Stromal cell of bone marrow (primary cell): Measurements from ENCODE around the gene ZNF396.

ENCODE experiments used
- DNase-seq: peaks from one replicate; pipeline ENCODE4 v3.0.0-alpha.2; 2012; ENCODE audit warnings: low read depth

Gene ZNF396

GRCh38 chr18:35383136-35383535 is 6.0 kb upstream of the ZNF396 start:
- no peak for DNase-seq

- DNase-seq, result no peak
Measured at GRCh38 chr18:35379421-35379820, 2.3 kb upstream of the ZNF396 start.

DNA sequence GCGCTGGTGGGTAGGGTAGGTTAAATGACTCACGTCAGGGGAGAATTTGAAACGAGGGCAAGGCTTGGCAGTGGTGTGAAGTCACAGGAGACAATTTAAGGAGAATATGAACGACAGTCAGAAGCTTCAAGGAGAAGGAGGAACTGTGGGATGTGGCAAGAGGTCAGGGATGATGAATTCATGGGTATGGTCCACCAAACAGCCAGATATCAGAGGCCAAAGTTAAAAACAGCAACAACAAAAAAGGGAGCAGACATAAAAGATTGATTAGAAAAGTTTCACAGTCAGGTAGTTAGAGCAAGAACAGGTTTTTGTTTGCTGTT is 1.4 kb upstream of the ZNF396 start:
- DNase-seq, result no peak

DNA sequence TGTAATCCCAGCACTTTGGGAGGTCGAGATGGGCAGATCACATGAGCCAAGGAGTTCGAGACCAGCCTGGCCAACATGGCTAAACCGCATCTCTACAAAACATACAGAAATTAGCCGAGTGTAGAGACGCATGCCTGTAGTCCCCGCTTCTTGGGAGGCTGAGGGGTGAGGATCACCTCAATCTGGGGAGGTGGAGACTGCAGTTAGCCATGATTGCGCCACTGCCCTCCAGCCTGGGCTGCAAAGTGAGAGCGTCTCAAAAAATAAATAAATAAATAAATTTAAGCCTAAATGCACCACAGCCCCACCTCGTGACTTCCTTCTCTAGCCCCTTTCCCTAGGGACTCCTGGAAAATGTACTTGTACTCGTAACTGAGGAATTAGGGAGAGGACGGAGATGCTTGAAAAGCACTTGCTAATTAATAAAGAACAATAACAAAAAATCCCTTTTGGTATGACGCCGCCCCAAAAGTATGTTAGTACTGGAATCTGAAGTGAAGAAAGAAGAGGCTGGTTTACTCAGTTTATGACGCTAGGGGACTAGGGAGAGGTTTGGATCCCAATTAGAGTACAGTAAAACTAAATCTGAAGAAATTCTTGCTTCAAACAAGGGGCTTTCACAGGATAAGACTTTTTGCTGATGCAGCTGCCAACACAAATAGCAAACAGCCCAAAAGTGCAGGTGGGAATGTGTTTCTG is 887 bp upstream of the ZNF396 start:
- no peak for DNase-seq

DNA sequence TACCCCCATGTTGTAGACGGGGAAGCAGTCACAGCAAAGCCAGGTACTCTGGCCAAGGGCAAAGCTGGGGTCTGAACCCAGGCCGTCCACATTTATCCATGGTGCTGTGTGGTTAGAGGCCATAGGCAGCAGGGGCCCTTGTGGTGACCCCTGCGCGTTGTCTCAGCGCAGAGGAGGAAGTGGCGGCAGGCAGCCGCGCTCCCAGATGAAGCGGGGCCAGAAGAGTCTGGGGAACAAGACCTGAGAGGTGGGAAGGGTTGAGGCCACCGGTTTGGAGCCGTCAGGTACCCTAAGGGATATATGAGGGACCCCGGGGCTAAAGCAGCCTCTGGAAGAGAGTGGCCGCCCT is 770 bp downstream of the ZNF396 start:
- no peak for DNase-seq

DNA sequence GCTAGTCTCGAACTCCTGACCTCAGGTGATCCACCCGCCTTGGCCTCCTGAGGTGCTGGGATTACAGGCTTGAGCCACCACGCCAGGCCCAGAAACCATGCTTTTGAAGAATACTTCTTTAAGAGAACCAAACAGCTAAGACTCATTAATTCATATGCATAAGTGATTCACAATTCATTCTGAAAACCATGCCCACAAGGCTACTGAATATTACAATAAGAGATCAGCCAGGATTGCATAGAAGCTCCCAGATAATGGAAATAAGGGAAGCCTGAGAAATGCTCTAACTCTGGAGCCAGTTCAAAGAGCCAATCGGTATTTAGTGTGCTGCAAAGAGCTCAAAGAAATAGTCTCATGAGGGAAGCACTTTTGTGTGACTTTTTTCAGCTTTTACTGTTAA is 2.4 kb downstream of the ZNF396 start:
- DNase-seq, result no peak

- peak; percentile 90 for DNase-seq
Measured at GRCh38 chr18:35371412-35372195, 5.5 kb downstream of the ZNF396 start.

DNA sequence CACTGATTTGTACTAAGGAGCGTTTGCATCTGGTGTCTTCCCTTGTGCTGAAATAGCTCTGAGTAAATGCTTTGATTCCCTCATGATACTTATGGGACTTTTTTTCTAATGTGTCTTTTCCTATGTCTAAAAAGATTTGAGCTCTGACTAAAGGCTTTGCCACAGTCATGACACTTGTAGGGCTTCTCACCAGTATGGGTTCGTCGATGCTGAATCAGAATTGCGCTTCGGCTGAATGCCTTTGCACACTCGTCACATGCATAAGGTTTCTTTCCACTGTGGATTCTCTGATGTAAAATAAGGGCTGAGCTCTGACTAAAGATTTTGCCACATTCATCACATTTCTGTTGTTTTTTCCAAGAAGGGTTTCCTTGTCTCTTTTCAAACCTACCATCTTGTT is 8.0 kb downstream of the ZNF396 start:
- DNase-seq, result no peak

- DNase-seq, result no peak
Measured at GRCh38 chr18:35368595-35368994, 8.5 kb downstream of the ZNF396 start.

DNA sequence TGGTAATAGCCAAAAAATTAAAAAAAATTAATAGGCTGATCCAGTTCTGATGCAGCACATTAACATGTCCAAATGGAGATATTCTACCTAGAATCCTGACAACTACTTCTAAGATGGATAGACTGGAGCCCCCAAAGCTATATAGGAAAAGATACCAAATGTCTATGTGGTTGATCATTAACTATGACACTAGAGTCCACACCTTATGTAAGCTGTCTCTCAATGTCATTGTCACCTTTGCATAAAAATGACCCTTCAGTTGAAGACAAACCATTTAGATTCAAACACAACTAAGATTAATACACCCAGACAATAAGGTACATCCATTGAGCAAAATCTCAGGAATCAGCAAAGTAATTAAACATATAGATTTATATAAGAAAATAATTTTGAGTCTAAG is 14.6 kb downstream of the ZNF396 start:
- DNase-seq, result no peak

DNA sequence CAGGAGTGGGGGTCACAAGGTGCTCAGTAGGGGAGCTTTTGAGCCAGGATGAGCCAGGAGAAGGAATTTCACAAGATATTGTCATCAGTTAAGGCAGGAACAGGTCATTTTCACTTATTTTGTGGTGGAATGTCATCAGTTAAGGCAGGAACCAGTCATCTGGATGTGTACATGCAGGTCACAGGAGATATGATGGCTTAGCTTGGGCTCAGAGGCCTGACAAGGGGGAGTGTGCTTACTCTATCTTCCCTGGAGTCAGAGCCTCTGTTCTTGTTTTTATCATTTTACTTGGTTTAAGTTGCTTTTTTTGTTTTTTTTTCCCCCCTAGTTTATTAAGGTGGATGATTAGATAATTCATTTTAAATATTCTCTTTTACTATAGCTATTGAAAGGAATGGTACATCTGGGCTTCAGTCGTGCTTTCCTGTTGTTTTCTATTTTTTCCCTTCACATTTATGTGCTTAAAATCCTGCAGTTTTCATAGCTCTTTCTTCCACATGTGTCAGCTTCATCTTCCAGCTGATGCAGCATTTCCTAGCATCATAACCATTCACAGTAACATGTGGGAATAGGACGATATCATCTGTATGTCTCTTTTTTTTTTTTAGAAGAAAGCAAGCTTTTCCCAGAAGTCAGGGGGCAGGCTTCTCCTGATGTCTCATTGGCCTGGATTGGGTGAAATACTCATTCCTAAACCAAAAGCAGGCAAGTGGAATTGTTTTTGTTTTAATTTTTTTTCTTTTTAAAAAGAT is 15.4 kb downstream of the ZNF396 start:
- DNase-seq, result no peak

GRCh38 chr18:35355140-35355618 is 22.0 kb downstream of the ZNF396 start:
- peak; percentile 79 for DNase-seq

- DNase-seq, result no peak
Measured at GRCh38 chr18:35352778-35353177, 24.4 kb downstream of the ZNF396 start.

DNA sequence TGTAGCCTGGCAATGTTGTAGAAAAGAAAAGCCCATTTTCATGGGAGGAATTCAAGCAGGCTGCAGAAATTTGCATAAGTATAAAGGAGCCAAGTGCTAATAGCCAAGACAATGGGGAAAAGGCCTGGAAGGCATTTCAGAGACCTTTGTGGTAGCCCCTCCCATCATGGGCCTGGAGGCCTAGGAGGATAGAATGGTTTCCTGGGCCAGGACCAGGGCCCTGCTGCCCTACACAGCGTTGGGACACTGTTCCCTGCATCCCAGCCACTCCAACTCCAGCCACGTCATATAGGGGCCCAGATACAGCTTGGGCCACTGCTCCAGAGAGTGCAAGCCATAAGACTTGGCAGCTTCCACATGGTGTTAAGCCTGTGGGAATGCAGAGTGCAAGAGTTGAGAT is 24.9 kb downstream of the ZNF396 start:
- DNase-seq, result no peak

- no peak for DNase-seq
Measured at GRCh38 chr18:35348001-35348400, 29.1 kb downstream of the ZNF396 start.

DNA sequence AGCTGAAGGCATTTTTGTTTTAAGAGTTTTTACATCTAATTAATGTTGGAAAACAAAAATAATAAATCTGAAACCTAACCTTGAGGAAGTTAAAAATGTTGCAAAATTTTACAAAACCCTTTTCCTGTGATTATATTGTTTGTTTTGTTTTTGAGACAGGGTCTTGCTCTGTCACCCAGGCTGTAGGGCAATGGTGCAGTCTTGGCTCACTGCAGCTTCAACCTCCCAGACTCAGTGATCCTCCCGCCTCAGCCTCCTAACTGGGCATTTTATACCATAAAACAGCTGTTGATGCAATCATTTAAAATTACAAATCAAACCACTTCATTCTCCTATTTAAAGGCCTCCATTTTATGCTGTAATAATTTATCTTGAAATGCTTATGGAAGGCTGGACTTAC is 31.2 kb downstream of the ZNF396 start:
- DNase-seq, result no peak

- DNase-seq, result no peak
Measured at GRCh38 chr18:35345460-35345921, 31.6 kb downstream of the ZNF396 start.

DNA sequence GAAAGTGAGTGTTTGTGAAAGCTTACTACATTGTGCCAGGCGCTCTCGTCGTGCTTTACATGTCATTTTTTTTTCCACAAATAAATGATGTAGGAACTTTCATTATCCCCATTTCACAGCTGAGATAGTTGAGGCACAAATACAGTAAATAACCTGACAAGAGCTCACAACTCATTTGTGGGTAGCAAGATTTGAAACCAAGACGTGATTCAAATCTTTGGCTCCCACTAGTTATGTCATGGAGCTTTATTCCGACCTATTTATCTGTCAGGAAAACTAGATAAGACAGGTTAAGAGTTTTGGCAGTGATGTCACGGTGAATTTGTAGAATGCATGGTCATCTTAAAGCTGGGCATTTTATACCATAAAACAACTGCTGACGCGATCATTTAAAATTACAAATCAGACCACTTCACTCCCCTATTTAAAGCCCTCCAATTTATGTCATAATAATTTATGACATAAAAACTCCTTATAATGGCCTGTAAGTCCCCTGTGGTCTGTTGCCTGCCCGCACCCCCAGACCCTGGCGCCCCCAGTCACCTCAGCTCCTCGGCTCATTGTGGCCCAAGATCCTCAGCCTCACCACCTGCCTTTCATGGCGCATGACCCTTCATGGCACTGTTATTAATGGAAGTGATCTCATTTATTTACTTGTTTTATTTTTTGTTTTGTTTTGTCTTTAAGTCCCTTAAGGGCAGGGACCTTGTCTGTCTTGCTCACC is 32.2 kb downstream of the ZNF396 start:
- DNase-seq, result no peak

- DNase-seq, result peak; percentile 88
Measured at GRCh38 chr18:35343936-35344735, 33.0 kb downstream of the ZNF396 start, which contains the start of gene ZNF24. ZNF24 (minus strand) TSS chr18:35344420; CDS start chr18:35340650, 3,770 bp downstream.

- no peak for DNase-seq
Measured at GRCh38 chr18:35343488-35343935, 33.6 kb downstream of the ZNF396 start.

GRCh38 chr18:35337286-35337685 is 39.9 kb downstream of the ZNF396 start:
- no peak for DNase-seq
